ENCODE measurements around the gene WDR46. TPM values are rescaled to one million over a fixed set of nuclear protein-coding genes. Genes with fewer than 3 reads are reported as not detected.

WDR46 gene
- total RNA-seq, 1 experiment from 2014 or later: 90.6 TPM

GRCh38 chr6:33241968-33242367 lies 47.1 kb downstream of the WDR46 start:
- no peaks in the 10 kb centered on the region for H3K36me3 ChIP-seq (ENCODE audit: control insufficient read depth in 1 of 2, insufficient read depth in 2 of 2, low read length in 2 of 2)
- no peaks in the 10 kb centered on the region for H4K20me1 ChIP-seq (ENCODE audit: insufficient read depth)
- CTCF ChIA-PET: interaction anchor here (1.2 kb wide), 1 partner anchor 8 kb away, joined by 3 read pairs; no protein-coding TSS in a partner anchor
- peaks cover 2 to 4% of the 10 kb centered on the region in 2 experiments; a peak in 2 of 4 replicates for H3K4me1 ChIP-seq (ENCODE audit: control insufficient read depth in 1 of 2, insufficient read depth in 2 of 2, low read length in 2 of 2)
- ATAC-seq (no peak), DNase-seq (ENCODE audit: low read depth, low spot score) (no peak)
- RAD21 ChIA-PET (ENCODE audit: low non-redundant PET in 1 of 2, low total read pairs in 2 of 2, uncharacterized antibody in 2 of 2, unreplicated experiment in 2 of 2): no interaction called here
- no peak for TF ChIP-seq SP1 (IDR thresholded peaks at IDR 0.05; ENCODE audit: low read depth)
- no peak for TF ChIP-seq MAX (IDR thresholded peaks at IDR 0.05)
- TF ChIP-seq ZNF274 (IDR thresholded peaks at IDR 0.05; ENCODE audit: low read depth, low read length): no peak
- TF ChIP-seq POLR2A (IDR thresholded peaks at IDR 0.05; ENCODE audit: borderline replicate concordance, extremely low read depth, insufficient read depth, insufficient read length): no peak
- no peak overlapping the region for H3K9ac ChIP-seq (ENCODE audit: low read length)
- no peak overlapping the region for H3K27ac ChIP-seq (ENCODE audit: low read depth, low read length)
- POLR2A ChIA-PET: no interaction called here
- H2AFZ ChIP-seq (ENCODE audit: low read depth, low read length, poor library complexity, severe bottlenecking): no peak overlapping the region
- H3K4me2 ChIP-seq (ENCODE audit: low read length): no peak overlapping the region
- no peaks in the 10 kb centered on the region for H3K27me3 ChIP-seq (ENCODE audit: insufficient read depth, low read length)
- no TSS peak for BruUV-seq (replicated peaks)
- intact Hi-C loops (cut with micrococcal nuclease): no loop called here
- no peaks in the 10 kb centered on the region for H3K79me2 ChIP-seq (ENCODE audit: insufficient read depth, low read length)
- no peaks in the 10 kb centered on the region for H3K9me3 ChIP-seq (ENCODE audit: control insufficient read depth in 1 of 2, insufficient read depth in 1 of 2, low read depth in 1 of 2, low read length in 2 of 2)
- H3K9me2 ChIP-seq (ENCODE audit: insufficient read depth): no peaks in the 10 kb centered on the region
- no peak overlapping the region for H3K4me3 ChIP-seq (replicated peaks in 1 of 2; ENCODE audit: low read depth in 1 of 2, low read length in 2 of 2)

DNA sequence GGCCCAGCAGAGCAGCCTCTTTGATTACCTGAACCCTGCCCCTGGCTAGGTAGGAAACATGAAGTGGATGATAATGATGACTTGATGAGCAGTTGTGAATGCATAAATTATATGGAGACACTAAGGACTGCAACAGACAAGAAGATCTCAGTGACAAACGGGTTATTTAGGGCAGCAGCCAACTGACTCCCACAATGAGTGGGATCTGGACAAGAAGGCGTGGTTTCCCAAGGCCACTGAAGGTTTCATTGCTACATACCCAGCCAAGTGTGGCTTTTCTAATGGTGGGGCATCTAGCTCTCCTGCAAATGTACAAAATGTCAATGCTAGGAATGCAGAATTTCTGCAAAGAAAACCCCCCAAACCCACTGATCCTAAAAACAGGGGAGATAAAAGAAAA lies 51.3 kb downstream of the WDR46 start:
- Histone ChIP-seq H3K36me3 (ENCODE audit: control insufficient read depth in 1 of 2, insufficient read depth in 2 of 2, low read length in 2 of 2) (no peaks in the 10 kb centered on the region), H3K4me3 (replicated peaks in 1 of 2; ENCODE audit: low read depth in 1 of 2, low read length in 2 of 2) (no peak overlapping the region), H2AFZ (ENCODE audit: low read depth, low read length, poor library complexity, severe bottlenecking) (no peak overlapping the region), H3K9ac (ENCODE audit: low read length) (no peak overlapping the region), H3K27me3 (ENCODE audit: insufficient read depth, low read length) (no peaks in the 10 kb centered on the region; the same call in 1 of the 2 replicates), H3K27ac (ENCODE audit: low read depth, low read length) (no peak overlapping the region), H3K79me2 (ENCODE audit: insufficient read depth, low read length) (no peaks in the 10 kb centered on the region), H3K4me1 (ENCODE audit: control insufficient read depth in 1 of 2, insufficient read depth in 2 of 2, low read length in 2 of 2) (no peaks in the 10 kb centered on the region), H3K9me3 (ENCODE audit: control insufficient read depth in 1 of 2, insufficient read depth in 1 of 2, low read depth in 1 of 2, low read length in 2 of 2) (no peaks in the 10 kb centered on the region), H3K9me2 (ENCODE audit: insufficient read depth) (no peaks in the 10 kb centered on the region), H3K4me2 (ENCODE audit: low read length) (no peak overlapping the region), H4K20me1 (ENCODE audit: insufficient read depth) (no peaks in the 10 kb centered on the region)
- RAD21 ChIA-PET (ENCODE audit: low non-redundant PET in 1 of 2, low total read pairs in 2 of 2, uncharacterized antibody in 2 of 2, unreplicated experiment in 2 of 2): no interaction called here
- CTCF ChIA-PET: interaction anchor here (1.1 to 1.6 kb wide), 2 partner anchors 9 to 11 kb away, joined by 3 to 5 read pairs; no protein-coding TSS in a partner anchor
- no peak for DNase-seq (ENCODE audit: low read depth, low spot score)
- BruUV-seq (replicated peaks): no TSS peak
- POLR2A ChIA-PET: no interaction called here
- intact Hi-C loops (cut with micrococcal nuclease): no loop called here
- no peak for ATAC-seq
- no peak for TF ChIP-seq ZBTB33 (IDR thresholded peaks at IDR 0.05; ENCODE audit: extremely low read depth, insufficient replicate concordance, low read length)
- no peak for TF ChIP-seq POLR2AphosphoS5 (IDR thresholded peaks at IDR 0.05; ENCODE audit: low read depth, low read length)
- TF ChIP-seq, protein P1, sequence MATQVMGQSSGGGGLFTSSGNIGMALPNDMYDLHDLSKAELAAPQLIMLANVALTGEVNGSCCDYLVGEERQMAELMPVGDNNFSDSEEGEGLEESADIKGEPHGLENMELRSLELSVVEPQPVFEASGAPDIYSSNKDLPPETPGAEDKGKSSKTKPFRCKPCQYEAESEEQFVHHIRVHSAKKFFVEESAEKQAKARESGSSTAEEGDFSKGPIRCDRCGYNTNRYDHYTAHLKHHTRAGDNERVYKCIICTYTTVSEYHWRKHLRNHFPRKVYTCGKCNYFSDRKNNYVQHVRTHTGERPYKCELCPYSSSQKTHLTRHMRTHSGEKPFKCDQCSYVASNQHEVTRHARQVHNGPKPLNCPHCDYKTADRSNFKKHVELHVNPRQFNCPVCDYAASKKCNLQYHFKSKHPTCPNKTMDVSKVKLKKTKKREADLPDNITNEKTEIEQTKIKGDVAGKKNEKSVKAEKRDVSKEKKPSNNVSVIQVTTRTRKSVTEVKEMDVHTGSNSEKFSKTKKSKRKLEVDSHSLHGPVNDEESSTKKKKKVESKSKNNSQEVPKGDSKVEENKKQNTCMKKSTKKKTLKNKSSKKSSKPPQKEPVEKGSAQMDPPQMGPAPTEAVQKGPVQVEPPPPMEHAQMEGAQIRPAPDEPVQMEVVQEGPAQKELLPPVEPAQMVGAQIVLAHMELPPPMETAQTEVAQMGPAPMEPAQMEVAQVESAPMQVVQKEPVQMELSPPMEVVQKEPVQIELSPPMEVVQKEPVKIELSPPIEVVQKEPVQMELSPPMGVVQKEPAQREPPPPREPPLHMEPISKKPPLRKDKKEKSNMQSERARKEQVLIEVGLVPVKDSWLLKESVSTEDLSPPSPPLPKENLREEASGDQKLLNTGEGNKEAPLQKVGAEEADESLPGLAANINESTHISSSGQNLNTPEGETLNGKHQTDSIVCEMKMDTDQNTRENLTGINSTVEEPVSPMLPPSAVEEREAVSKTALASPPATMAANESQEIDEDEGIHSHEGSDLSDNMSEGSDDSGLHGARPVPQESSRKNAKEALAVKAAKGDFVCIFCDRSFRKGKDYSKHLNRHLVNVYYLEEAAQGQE (IDR thresholded peaks at IDR 0.05; ENCODE audit: low read depth): no peak
- no peak for TF ChIP-seq ZFX (IDR thresholded peaks at IDR 0.05)
- TF ChIP-seq ZNF274 (IDR thresholded peaks at IDR 0.05; ENCODE audit: low read depth, low read length): no peak
- TF ChIP-seq, protein P2, sequence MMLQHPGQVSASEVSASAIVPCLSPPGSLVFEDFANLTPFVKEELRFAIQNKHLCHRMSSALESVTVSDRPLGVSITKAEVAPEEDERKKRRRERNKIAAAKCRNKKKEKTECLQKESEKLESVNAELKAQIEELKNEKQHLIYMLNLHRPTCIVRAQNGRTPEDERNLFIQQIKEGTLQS (IDR thresholded peaks at IDR 0.05): no peak
- no peak for TF ChIP-seq SIN3A (IDR thresholded peaks at IDR 0.05; ENCODE audit: low read depth)

All from HCT116 (cell line).